HepG2 (cell line): Measurements from ENCODE around the gene ARMC5.

ENCODE experiments used
- CHD2 ChIP-seq: IDR thresholded peaks from 2 replicates; pipeline ENCODE4 v1.6.1; 2011; ENCODE audit warnings: low read depth, low read length, improper control_type of control experiment
- CTCF ChIP-seq: sonication (generic); formaldehyde crosslinking; IDR thresholded peaks from 2 replicates; pipeline ENCODE4 v1.5.0; 2020; ENCODE audit warnings: mild to moderate bottlenecking, missing genetic modification reagents, moderate library complexity
- HDAC2 ChIP-seq: sonication (generic); formaldehyde crosslinking; IDR thresholded peaks from 2 replicates; pipeline ENCODE4 v1.4.0; 2020; ENCODE audit warnings: missing genetic modification reagents
- HMGA1 ChIP-seq: sonication (generic); formaldehyde crosslinking; conservative IDR thresholded peaks from 2 replicates; pipeline ENCODE4 v1.4.0; 2020; ENCODE audit warnings: missing genetic modification reagents
- HNF4G ChIP-seq, 2 experiments: sonication (generic) in 1 of 2; formaldehyde crosslinking in 1 of 2; IDR thresholded peaks; 2 replicates each; pipeline versions ENCODE4 v1.4.0 to v1.6.1; 2011 to 2020; ENCODE audit warnings: borderline replicate concordance in 2 of 2, low read depth in 2 of 2, mild to moderate bottlenecking in 2 of 2, low read length in 1 of 2, missing genetic modification reagents in 1 of 2, moderate library complexity in 1 of 2
- KDM5A ChIP-seq: fragments of 200-600 bp; sonication (generic); IDR thresholded peaks from 2 replicates; pipeline ENCODE4 v1.7.0; 2018; ENCODE audit warnings: antibody characterized with exemption, mild to moderate bottlenecking, low read length, borderline replicate concordance
- SMAD9 ChIP-seq: sonication (generic); formaldehyde crosslinking; IDR thresholded peaks from 2 replicates; pipeline ENCODE4 v1.5.1; 2020; ENCODE audit warnings: mild to moderate bottlenecking, missing genetic modification reagents
- SP1 ChIP-seq, 2 experiments: fragments of 450-650 bp in 1 of 2; sonication (generic) in 1 of 2; formaldehyde crosslinking in 1 of 2; IDR thresholded peaks; 2 replicates each; pipeline versions ENCODE4 v1.4.0 to v1.6.1; 2016 to 2020; ENCODE audit warnings: missing genetic modification reagents in 1 of 2
- TGIF2 ChIP-seq: IDR thresholded peaks from 2 replicates; pipeline ENCODE4 v1.6.1; 2016; ENCODE audit warnings: control low read depth, missing compliant biosample characterization
- ZNF253 ChIP-seq: sonication (generic); formaldehyde crosslinking; IDR thresholded peaks from 2 replicates; pipeline ENCODE4 v1.8.0; 2022; ENCODE audit warnings: mild to moderate bottlenecking, missing genetic modification reagents, borderline replicate concordance

GRCh38 chr16:31491778-31492418 lies 32.6 kb downstream of the ARMC5 start:
- TF ChIP-seq ZNF253 (CRISPR knock-in tag) (no peak), SP1 (IDR thresholded peaks at IDR 0.05) (no peak), SP1 (CRISPR knock-in tag; IDR thresholded peaks at IDR 0.05) (no peak), HNF4G (IDR thresholded peaks at IDR 0.05; ENCODE audit: borderline replicate concordance, low read depth, low read length) (no peak), HNF4G (CRISPR knock-in tag; IDR thresholded peaks at IDR 0.05; ENCODE audit: borderline replicate concordance, low read depth) (no peak), TGIF2 (CRISPR knock-in tag) (no peak), CTCF (CRISPR knock-in tag) (no peak), HMGA1 (no peak), CHD2 (no peak), KDM5A (no peak), HDAC2 (CRISPR knock-in tag) (no peak), SMAD9 (no peak)
